T-helper 9 cell (primary cell): ENCODE measurements around the gene INTS6.

Source experiments
- DNase-seq: peaks from one replicate; pipeline ENCODE4 v3.0.0-alpha.2; 2020

The INTS6 gene

GRCh38 chr13:51397262-51397941 is 55.4 kb downstream of the INTS6 start:
- no peak for DNase-seq

DNA sequence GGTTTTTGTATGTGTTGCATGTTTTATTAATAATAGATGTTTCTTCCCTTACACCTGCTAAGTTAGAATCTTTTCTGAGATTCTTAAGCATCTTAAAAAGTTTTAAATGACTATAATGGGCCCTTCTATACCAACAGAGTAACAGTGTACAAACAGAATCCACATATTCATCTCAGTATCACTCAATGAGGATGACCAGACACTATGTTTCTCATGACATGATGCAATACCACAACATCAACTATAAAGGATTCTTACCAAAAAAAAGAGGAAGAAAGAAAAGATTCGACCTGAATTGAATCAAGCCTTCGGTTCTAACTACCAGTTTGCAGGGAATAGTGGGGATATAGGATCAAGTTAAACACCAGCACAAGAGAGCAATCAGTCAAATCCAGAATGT is 56.5 kb downstream of the INTS6 start:
- DNase-seq: no peak

- DNase-seq: no peak
These were observed 58.1 kb downstream of the INTS6 start for GRCh38 chr13:51394724-51395123.

DNA sequence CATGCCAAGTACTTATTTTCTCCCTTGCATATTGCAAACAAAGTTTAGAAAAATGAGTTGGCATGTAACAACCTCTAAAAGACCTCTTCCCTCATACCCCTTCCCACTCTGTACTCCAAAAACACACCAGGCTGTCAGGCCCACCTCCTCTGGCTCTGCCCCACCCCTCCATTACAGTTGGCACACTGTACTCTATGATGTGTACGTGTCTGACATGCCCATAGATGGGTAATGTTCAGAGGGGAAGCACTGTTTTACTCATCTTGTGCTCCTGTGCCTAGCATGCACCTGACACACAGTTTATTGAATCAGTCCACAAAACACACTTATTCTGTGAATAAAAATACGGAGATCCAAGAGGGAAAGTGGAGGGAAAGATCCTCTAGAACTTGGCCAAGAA is 67.7 kb downstream of the INTS6 start:
- no peak for DNase-seq

- no peak for DNase-seq
These were observed 72.6 kb downstream of the INTS6 start for GRCh38 chr13:51380269-51380668.

DNA sequence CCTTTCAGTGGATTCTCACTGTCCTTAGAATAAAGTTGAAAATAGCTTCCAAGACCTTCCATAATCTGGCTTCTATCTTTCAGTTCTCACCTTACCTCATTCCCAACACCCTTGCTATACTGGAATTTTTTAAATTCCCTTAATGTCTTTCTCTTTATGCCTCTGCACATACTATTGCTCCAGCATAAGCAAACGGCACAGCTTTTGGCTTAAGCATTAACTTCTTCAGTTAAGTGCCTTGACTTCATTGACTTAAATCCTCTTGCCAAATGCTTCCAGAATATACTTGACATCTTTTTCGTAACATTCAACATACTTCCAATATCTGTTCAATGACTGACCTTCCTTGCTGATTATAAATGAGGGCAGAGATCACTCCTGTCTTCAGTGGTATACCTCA is 79.4 kb downstream of the INTS6 start:
- no peak for DNase-seq

DNA sequence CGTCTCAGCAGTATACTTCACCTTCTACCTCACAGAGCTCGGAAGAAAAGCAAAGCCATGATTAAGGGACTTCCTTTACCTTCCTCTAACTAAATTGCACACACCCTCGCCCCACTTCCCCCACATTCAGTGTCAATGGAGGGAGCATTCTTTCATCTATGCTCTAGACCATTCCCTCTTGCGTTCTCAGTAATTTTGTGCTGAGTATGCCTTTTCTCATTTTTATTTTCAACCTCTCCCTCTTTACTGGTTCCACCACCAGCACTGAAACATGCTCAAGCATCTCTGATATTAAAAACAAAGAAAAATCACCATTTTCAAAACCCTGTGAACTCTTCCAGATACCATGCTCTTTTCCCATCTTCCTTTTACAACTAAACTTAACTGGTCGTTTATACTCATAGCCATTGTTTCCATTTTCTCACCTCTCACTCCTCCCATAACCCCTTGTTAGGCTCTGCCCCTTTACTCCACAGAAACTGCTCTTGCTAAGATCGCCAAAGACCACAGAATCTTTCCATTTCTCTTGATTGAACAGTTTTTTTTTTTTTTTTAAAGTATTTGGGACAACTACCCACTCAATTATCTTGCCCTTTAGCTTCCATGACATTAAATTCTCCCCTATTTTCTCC is 81.0 kb downstream of the INTS6 start:
- DNase-seq: no peak

- no peak for DNase-seq
These were observed 82.0 kb downstream of the INTS6 start for GRCh38 chr13:51370811-51371210.

- DNase-seq: no peak
These were observed 82.7 kb downstream of the INTS6 start for GRCh38 chr13:51370116-51370515.

DNA sequence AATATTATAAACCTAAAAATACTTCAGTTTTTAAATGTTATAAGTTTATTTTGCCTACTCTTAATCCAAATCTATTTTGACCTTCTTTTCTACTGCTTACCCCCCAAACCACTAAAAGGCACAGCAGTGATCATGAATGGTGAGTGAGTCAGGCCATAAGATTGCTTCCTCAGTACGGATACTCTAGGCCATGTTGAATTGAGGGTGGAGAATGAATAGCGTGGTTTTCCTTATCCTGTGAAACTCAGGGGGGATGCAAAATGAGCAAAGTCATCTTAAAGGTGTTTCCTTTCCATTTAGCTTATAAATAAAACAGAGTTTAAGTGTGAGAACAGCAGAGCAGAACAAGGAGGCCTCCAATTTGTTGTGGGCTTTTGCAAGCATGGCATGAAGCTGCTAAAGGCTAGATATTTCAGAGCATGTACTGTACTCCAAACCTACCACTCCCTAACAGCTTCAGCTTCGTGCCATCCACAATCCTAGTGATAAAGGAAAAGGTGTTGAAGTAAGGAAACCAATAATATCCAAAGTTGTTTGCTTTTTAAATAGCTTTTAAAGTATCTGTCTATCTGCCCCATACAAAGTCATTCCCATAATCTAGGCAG is 88.3 kb downstream of the INTS6 start:
- DNase-seq: no peak

GRCh38 chr13:51363625-51364024 is 89.2 kb downstream of the INTS6 start:
- DNase-seq: no peak

DNA sequence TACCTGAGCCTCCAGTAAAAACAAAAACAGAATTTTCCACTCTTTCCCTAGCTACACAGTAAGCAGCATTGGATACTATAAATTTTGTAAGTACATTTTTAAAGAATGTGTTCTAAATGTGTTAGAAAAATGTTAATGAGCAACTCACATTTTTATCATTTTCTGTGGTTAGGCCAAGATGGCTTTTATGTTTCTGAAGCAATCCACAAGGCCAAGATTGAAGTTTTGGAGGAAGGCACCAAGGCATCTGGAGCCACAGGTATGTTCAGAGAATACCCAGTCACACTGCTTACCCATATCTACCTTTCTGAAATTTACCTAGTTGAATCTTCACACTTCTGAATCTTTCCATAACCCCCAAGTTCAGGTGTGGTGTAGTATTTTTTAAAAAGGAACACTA is 91.7 kb downstream of the INTS6 start:
- no peak for DNase-seq

GRCh38 chr13:51360489-51360888 is 92.3 kb downstream of the INTS6 start:
- no peak for DNase-seq

DNA sequence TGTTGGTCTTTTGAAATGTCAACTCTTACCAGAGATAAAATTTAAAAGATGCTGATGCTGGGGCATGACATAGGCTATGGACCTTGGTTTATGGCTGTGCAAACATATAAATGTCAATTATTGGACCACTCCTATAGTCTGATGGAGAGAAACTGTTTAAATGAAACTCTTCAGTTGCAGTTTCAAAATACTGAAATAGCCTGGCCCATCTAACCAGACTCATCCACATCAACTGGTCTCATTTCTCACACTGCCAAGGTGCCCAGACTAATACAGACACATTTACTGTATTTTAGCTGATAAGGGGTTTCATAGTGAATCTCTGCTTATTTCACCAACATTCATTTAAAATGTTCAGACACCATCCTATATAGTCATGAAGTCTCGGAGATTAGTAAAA is 93.5 kb downstream of the INTS6 start:
- no peak for DNase-seq

DNA sequence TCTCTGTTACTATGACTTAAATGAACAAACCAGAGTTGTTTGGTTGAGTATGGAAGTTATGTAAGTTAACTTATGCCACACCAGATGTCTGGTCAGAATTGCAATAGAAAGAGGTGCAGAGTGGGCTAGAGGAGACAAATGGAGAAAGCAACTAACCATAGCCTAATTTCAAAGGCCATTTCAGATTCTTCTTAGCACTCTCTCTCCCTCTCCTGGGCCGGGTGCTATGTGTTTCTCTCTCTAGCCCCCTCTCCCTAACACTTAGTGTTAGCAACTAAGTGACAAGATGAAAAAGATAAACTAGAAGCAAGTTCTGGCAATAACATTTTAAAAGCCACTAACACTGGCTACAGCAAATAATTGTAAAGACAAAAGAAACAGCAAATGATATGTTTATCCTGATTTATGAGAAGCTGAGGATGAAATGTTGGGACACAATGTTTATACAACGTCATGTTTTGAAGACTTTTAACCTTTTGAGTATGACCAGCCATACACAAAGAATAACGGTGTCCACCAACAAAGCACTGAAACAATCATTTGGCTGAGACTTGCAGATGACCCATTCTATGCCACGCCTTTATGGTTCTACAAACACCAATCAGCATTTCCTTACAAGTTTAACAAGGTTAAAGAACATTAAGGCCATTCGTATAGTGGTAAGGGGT is 94.8 kb downstream of the INTS6 start:
- no peak for DNase-seq

DNA sequence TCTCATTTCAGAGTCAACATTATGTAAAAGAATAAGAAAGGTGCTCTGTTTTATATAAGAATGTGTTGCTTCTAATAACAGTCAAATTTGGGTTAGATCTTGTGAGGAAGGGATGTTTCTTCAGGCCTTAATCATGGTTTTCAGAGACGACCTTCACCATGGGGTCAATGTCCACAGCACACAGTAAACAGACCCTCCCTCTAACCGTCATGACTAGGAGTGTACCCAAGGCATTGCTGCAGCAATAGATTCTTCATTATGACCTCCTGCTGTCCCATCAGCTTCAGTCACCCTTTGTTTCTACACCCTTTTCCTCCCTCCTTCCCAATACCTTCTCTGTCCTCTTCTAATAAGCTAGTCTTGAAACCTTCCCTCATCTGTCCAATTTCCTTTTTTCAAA is 97.6 kb downstream of the INTS6 start:
- DNase-seq: no peak

DNA sequence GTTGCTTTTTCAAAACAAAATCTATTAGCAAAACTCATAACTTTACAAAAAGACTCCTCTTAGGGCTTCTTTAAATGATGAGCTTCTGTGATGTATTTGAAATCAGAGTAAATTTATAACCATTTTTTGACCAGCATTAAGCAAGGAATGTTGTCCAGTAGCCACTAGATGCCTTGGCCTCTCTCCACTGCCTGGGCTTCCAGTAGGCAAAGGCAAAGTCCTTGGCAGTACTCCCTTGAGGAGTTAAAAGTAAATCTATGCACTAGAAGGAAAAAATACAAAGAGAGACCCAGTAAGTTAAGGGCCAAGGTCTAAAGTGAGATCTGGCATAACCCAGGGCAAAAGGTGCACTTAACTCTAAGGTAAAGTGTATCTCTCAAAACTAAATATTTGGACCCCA is 103.8 kb downstream of the INTS6 start:
- no peak for DNase-seq

DNA sequence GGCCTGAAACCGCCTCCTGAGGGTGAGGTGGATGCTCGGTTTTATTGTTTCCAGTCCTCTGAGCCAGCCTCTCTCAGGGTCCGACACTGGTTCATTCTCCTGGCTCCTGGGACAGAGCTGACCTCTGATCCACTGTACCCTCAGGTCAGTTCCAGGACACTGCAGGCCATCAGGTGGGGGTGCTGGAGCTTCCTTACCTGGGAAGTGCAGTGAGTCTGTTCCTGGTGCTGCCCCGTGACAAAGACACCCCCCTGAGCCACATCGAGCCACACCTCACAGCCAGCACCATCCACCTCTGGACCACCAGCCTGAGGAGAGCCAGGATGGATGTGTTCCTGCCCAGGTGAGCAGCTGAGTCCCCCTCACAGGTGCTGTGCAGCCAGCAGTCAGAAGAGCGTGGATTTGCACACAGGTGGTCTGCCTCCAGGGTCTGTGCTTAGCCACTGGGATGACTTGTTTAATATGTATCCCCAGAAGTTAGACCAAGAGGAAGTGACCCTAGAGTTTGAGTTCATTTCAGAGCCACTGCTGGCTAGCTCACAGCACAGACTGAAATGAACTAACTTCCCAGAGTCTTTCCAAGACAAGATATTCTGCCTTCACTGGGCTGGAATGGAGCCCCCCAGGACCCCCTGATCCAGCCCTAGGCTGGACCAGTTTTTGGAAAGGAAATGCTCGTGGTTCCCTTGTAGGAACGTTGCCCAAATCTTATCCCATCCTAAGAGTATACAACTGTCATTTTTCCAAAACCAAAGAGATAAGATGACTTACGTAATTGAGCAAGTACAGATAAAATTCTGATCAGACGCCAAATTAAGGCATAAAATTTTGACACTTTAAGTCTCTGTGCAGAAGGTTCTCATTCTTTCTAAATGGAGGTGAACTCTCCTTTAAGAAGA is 104.5 kb downstream of the INTS6 start:
- DNase-seq: no peak

- DNase-seq: no peak
These were observed 105.7 kb downstream of the INTS6 start for GRCh38 chr13:51347099-51347498.

- DNase-seq: no peak
These were observed 106.4 kb downstream of the INTS6 start for GRCh38 chr13:51346397-51346796.

DNA sequence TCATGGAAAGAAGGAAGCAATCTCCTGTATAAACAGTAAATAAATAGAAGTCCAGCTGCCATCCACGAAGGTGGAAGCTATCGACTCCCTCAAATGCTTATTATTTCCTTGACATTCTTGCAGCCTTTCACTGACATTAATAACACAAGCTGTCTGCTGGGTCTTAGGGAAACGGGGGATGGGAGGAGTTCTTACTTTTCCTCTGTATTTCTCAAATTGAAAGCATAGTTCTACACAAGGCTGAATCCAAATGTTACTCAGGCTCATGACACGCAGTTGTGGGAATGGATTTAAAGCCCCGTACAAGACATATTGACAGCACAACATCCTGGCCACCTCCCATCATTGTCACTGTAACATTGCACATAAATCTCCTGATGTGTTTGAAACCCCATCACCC is 109.4 kb downstream of the INTS6 start:
- no peak for DNase-seq

DNA sequence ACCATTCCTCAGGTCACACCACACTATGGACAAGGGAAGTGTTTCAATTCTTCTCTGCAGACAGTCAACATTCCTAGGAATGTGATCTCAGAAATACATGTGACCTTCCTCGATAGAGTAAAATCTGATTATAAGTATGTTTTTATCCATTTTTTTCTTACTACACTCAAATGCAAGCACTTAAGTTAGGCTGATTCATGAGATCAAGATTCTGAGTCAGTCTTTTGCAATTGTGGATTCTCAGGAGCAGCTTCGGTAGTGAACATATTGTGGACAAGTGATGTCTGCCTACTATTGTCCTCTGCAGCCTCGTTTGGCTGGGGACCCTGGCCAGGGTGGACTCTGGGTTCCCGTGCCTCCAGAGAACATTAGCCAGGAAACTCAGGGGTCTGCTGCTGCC is 110.1 kb downstream of the INTS6 start:
- DNase-seq: no peak

GRCh38 chr13:51341791-51342190 is 111.0 kb downstream of the INTS6 start:
- DNase-seq: no peak
